SH-SY5Y (cell line): ENCODE data around the gene BMX.

Experiments used
- GATA2 ChIP-seq: IDR thresholded peaks from 2 replicates; pipeline ENCODE4 v1.6.1; 2011; ENCODE audit warnings: mild to moderate bottlenecking, low read depth, low read length
- GATA3 ChIP-seq: IDR thresholded peaks from 2 replicates; pipeline ENCODE4 v1.6.1; 2011; ENCODE audit warnings: low read depth, mild to moderate bottlenecking, low read length, moderate library complexity

GRCh38 chrX:15504661-15505060, 4.1 kb downstream of the BMX start:
- TF ChIP-seq GATA2 (no peak), GATA3 (no peak)
